CD4-positive, alpha-beta T cell treated with Interleukin-15 for 1 hour (primary cell): ENCODE results near the gene TLR6.

Experiments used
- DNase-seq: peaks from one replicate; pipeline ENCODE4 v3.0.0-alpha.2; 2020

TLR6 gene, protein sequence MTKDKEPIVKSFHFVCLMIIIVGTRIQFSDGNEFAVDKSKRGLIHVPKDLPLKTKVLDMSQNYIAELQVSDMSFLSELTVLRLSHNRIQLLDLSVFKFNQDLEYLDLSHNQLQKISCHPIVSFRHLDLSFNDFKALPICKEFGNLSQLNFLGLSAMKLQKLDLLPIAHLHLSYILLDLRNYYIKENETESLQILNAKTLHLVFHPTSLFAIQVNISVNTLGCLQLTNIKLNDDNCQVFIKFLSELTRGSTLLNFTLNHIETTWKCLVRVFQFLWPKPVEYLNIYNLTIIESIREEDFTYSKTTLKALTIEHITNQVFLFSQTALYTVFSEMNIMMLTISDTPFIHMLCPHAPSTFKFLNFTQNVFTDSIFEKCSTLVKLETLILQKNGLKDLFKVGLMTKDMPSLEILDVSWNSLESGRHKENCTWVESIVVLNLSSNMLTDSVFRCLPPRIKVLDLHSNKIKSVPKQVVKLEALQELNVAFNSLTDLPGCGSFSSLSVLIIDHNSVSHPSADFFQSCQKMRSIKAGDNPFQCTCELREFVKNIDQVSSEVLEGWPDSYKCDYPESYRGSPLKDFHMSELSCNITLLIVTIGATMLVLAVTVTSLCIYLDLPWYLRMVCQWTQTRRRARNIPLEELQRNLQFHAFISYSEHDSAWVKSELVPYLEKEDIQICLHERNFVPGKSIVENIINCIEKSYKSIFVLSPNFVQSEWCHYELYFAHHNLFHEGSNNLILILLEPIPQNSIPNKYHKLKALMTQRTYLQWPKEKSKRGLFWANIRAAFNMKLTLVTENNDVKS

DNA sequence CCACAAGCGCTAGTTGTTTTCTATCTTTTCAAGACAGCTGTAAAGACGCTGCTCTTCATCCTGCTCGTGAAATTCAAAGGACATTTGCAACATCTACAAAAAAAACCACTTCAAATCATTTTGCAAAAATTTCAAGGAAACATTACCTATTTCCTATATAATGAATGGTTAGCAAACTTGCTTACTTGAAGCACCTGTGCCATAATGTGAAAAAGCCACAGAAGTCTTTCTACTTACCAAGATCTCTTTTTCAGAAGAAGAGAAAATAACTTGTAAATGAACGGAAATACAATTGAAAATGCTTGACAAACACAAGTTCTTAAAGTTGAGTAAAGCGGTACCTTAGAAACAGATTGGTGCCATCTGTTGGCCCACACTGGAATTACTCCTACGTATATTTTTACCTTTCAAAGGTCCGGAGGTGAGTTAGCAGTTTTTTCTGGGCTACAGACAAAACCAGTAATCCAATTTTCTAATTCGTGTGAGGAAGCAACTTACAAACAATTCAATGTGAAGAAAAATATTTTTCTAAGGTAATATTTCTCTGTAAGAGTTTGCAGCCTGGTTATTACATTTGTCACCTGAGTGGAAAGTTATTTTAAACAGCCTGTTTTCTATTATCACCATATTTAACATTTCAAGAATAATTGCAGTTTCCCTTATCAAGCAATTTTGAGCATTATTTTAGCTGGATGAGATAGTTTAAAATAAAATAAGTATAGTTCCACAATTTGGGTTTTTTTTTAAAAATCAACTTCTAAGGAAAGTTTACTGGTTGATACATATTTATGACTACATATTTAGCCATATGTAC lies at the start of gene TLR6:
TSS of gene TLR6 (minus strand) at position 294 of the 814 bp plus-strand sequence. CDS start 27,344 bp downstream, outside the sequence.
- peak; percentile 66 for DNase-seq

DNA sequence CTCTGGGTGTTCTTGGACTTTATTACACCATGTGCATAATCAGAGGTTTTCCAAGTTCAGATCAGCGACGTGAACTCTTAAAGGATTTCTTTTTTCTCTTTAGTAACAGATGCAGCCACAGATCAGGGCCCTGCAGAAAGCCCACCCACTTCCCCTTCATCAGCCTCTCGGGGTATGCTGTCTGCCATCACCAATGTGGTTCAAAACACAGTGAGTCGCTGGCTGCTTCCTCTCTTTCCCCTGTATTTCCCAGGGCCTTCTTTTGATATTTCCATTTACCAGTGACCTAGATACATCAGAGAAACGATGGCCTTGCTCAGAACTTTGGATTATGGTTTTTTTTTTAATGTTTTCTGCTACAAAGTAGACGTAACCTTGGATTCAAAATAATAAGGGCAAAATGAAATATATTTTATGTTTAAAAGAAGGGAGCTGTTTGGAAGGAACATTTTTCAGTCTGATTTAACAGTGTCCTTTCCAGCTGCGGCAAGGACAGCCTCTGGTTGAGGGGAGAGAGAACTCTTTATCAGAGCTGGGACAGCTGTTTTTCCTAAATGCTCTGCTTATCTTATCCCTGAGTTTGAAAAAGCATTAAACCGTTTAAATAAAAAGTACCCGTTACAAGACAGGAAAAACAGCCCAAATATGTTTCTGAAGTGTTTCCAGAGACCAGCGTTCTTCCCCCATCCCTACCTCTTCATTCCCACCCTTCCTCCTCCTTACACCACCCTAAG lies 49.2 kb upstream of the TLR6 start:
- DNase-seq = no peak

DNA sequence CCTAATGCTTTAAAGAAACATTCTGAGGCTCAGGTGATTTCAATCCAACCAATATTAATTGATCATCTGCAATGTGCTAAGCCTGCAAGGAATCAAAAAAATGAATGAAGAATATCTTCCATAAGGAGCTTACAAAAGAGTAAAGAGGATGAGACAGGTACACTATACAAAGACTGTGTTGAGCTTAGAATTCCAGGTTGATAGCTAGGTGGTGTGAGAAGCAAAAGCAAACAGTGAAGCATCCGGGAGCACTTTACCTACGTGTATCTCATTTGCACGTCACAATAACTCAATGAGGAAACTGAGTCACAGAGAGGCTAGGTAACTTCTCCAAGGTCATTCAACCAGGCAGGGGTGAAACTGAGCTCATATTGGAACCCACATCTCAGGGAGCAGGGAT lies 48.1 kb upstream of the TLR6 start:
- no peak for DNase-seq

DNA sequence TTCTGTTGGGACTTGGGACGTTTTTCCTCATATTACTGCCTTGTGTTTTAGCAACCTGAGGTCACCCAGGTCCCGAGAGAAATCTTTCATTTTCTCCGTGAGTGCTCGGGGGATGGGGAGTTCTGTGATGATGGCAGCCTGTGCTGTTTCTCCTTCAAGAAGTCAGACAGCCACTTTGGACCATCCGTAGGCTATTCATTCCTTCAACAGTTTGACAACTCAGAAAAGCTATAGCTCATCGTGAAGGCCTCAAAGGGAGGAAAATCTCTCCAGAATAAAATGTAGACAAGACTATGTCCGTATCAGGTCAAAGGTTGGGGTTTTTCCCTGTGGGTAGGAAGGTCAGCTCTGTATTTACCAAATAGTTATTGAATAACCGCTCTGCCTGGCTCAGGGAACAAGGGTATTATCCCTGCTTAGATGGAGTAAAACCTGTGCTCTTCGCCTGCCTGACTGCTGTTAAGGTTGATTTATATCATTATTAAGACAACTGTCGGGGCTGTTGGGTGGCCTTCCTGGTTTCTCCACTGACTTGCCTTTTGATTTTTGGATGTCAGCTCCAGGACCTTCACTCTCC lies 47.6 kb upstream of the TLR6 start:
- DNase-seq = no peak

DNA sequence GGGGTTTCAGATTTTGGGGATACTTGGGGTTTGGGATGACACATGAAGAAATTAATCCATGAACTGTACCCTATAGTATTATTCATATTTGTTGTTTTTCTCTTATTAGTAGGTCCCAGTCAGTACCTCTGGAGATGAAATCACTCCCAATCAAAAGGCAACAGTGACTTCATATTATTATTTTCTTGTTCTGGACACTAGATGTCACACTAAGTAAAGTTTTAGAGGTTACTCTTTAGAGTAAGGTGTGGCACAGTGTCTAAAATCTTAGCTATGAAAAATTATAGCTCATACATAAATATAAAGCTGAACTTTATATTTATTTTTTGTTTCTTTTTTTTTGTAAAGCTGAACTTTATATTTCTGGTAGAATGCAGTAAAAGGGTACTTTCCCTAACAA lies 46.1 kb upstream of the TLR6 start:
- no peak for DNase-seq

DNA sequence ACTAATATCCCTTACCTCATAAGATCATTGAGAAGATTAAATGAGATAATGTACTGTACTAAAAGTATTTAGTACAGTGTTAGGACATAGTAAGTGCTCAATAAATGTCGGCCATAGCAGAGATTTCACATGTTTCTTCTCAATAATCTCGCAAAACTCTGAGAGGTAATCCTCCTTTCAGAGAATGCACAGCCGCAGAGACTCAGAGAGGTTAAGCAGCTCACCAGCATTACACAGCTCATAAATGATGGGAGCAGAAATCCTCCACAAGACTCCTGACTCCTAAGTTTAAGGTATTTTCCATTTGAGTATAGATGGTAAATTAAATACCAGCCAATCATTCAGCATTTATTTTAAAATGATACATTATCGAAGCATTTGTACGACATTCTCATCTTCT lies 45.6 kb upstream of the TLR6 start:
- no peak for DNase-seq

DNA sequence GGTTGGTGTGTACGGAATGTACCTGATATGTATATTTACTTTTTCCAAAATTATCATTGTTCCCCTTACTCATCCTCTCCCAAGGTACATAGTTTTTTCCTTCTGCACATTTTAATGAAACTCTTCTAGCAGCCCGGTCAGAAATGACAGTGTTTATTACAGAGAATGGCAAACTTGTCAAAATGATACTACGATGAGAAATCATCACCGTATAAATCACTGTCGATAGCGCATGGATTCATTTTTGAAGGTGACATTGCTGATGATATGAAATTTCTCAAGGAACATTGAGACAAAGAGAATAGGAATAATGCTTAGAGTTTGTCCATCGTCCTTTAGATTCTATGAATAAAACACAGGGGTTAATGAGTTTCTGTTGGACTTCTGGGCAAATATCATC lies 41.6 kb upstream of the TLR6 start:
- DNase-seq = no peak

DNA sequence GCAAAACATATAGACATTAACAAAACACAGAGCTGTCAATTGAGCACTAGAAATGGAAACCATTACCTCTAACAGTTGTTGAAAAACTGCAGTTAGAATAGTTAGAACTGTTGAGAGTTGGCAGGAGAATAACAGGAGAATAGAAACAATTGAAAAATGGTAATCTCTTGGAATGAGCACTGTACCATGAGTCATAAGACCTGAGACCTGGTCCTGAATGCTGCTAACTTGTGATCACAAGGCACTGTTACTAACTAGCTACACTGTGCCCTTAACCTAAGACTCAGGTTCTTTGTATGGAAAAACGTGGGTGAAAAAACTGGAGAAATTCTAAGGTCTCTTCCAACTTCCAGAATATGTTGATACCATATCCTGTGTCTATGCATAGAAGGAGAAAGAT lies 40.3 kb upstream of the TLR6 start:
- no peak for DNase-seq

DNA sequence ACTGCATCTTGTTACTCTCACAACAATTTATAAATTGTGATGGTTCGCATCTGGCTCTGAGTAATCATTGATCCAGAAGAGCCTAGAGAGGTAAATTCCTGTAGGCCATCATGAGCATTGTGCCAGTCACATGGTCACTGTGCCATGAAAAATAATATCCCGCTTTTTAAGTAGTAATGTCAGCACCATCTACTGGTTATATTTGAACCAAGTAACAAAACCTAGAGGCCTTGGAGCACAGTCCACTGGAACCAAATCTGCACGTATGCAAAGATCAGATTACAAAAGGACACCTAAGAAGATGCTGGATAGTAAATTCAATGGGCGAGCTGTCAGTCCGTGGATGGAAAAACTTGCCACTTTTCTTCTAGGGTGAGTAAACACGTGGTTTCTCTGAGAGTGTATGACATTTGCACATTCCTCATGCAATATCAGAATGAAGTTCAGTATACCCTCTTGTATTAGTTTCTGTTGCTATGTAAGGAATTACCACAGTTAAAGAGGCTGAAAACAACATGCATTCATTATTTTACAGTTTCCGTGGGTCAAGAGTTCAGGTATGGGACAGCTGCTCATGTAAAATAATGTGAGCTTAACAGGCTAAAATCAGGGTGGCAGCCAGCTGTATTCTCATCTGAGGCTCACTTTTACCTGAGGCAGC lies 37.8 kb upstream of the TLR6 start:
- no peak for DNase-seq

DNA sequence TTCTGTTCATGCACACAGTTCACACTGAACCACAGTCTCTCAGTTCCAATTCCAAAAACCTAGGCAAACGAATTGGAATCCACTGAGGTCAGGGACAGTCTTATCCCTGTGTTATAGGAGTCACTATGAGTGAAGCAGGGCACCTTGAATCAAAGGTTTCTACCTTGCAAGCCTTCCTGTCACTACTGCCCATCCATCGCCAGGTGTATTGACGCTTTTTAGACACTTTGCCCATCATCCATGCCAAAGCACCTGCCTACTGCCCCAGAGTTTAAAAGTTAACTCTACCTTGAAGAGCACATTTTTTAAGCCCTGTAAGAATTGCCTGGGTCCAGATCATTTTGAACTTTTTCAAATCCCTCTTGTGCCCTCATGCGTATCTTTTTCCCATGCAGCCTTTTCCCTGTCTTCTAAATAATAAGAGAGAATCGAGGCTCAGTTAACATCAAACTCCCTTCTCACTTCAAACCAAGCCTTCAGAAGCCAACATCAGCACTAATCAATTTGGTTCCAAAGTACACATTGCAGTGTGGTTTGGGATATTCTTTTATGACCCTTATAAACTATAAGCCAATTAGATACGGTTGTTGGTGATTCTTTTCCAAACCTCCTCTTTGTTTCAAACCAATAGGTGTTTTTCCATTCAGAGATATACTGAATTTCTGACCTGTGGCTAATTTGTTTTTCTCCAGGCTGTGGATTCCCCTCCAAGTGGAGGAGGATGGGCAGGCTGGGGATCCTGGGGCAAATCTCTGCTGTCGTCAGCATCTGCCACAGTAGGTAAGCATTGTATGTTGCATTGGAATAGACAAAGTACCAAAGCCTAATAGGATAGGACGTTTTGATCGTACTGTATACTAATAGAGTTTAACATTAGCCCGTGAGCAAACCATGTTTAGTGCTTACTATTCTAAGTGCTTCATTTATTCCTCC lies 34.7 kb upstream of the TLR6 start:
- no peak for DNase-seq

DNA sequence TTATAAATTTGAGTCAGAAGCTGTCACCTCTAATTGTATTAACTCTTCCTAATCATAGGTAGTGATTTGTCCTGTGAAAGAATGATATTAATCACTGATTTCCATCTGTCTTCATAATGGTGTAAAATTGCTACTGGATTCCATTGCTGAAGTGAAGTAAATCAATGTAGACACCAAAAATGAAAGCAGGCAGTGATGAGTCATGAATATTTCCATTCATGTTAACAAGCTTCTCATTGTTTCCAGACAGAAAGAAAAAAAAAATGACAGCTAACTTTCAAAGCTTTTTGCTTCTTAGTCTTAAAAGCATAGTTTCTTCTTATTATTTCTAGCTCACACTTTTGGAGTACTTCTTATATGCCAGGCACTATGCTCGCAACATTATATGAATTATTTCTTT lies 32.5 kb upstream of the TLR6 start:
- DNase-seq = no peak

DNA sequence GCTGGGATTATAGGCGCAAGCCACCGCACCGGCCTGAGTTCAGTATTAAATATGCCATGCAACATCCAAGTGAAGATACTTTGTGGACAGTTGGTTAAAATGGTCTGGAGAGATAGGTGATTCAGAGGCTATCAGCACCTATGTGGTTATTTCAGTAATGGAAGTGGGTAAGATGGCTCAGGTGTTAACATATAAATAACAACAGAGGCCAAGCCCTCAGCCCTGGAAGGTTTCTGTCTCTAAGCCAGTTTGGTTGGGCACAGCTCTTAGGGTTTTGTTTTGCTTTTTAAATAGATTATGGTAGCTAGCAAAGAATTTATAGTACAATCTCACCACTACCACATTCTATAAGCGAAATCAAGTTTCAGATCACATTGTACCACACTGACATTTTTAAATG lies 27.6 kb upstream of the TLR6 start:
- no peak for DNase-seq

DNA sequence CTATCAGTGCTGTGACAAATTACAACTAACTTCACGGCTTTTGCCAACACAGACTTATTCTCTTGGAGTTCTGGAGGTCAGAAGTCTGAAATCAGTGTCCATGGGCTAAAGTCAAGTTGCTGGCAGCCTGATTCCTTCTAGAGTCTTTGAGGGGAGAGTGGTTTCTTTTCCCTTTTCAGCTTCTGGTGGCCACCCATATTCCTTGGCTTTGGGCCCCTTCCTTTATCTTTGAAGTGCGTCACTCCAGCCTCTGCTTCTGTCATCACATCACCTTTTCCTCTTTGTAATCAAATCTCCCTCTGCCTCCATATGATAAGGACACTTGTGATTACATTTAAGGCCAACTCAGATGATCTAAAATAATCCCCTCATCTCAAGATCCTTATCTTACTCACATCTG lies 20.0 kb upstream of the TLR6 start:
- no peak for DNase-seq

DNA sequence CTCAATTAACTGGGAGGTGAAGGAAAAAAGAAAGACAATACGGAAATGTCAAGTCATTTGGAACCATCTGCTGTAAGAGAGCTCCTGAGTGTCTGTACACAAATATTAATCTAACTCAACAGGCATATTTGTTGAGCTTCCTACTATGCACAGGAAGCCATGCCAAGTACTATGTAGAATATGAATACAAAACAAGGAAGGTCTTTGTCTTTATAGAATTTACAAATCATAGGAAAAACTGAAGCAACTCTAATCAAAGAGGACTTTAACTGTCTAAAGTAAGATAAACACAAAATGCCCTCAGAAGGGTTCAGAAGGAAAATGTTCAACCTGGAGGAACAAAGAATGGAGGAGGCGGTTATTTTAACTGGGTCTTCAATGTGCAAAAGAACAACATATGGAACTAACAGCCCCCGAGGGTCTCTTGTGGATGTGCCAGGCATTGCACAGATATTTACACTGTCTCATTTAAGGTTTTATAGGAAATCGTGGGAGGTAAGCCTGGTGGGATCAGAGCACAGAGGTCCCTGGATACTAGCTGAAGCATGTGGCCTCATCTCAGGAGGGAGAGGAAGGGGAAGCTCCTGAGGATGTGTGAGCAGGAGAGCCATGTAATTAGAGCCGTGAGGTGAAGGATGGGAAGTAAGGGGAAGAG lies 16.8 kb upstream of the TLR6 start:
- no peak for DNase-seq

DNA sequence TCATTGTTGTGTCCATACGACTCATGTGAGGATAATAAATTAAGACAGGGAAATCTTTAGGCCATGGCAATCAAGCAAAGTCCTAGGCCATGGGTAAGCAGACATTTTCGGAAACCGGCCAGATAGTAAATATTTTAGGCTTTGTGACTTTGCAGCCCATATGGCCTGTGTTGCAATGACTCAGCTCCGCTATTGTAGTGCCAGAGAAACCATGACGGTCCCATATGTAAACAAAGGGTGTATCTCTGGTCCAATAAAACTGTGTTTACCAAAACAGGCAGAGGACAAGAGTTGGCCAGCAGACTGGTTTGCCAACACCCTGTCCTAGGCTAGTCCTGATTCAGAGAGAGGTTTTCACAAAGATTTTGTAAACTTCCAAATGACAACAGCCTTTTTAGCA lies 16.0 kb upstream of the TLR6 start:
- no peak for DNase-seq

DNA sequence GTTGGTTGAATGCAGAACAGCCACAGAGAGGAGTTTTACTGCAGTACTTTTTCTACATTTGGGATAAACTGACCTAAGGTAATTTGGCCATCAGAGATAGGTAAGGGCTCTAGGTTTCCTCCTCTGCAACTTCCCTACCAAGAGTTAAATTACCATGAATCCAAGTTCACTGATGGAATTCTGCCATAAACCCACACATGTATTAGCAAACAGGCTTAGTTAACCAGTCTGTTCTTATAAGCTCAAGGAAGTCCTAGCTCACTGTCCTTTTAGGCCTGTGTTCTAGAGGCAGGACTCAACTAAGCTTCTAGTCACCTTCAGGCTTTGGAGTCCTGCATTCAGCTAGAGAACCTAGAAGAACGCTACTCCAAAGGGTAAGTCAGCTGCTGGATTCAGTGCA lies 15.0 kb upstream of the TLR6 start:
- no peak for DNase-seq

DNA sequence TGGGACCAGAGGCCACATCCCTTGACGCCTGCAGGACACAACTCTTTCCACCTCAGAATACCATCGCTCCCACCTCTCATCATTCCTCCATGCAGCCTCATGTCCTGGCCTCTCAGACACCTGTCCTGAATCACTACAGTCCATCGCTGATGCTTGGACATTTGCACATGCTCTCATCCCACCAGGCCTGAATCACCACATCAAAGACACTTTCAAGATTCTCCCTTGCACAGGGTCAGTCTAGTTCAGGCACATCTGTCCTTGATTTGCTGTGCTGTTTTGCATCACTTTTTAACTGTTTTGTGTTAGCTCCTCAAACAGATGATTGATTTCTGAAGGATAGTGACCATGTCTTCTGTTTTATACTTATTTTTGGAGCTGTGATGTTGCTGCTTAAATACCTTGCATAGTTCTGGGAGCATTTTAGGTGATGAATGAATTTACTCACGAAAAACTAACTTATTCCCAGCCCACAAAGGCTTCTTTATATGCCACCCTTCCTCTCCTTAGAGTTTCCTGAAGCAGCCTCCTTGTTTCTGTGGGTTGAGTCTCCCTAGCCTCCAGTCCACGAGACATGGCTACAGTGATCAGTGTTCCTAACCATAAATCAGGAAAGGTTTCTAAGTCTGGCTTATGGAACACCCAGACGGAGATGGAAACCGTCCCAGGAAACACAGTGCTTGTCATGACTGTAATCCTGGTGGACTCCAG lies 13.6 kb upstream of the TLR6 start:
- DNase-seq = no peak

DNA sequence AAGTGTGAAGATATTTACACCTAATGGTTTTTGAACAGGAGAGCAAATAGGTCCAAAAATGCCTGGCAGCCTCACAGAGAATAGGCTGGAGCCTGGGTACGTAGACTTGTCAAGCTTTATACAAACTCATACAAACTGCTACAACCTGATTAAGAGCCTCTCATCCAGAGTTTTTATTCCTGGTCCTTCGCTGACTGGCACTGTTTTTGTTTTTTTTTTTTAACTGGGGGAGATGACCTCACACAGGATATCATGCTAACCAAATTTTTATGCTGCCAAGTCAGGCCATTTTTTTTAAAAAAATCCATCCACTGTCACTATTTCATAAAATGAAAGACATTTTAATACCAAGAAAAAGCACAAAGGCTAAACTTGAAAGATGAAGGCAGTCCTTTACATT lies 12.9 kb upstream of the TLR6 start:
- DNase-seq = no peak
